Epithelial cell of esophagus (primary cell): Measurements from ENCODE around the gene MAPK8.

Experiments used
- DNase-seq: peaks from one replicate; pipeline ENCODE4 v3.0.0; 2010; ENCODE audit warnings: low read depth
- H3K4me3 ChIP-seq: 2 replicates; pipeline ENCODE4 v1.5.1; 2011; ENCODE audit warnings: mild to moderate bottlenecking, low read length, control low read depth
- CTCF ChIP-seq: IDR thresholded peaks from 2 replicates; pipeline ENCODE4 v1.5.1; 2011; ENCODE audit warnings: low read depth, mild to moderate bottlenecking, low read length, control low read depth, inconsistent platforms; ENCODE audit not compliant: insufficient read depth; ENCODE audit errors: missing control alignments

The MAPK8 gene

GRCh38 chr10:48306265-48306869 lies at the start of gene MAPK8:
TSS of gene MAPK8 (plus strand) at chr10:48306677. CDS start at chr10:48401661, 94,984 bp downstream.
- peak; percentile 77 for DNase-seq
- peak within 1 kb of the TSS; percentile 68 for H3K4me3 ChIP-seq
- no peak for TF ChIP-seq CTCF

- no peak for DNase-seq
- TF ChIP-seq CTCF, result no peak
- H3K4me3 ChIP-seq, result no peak overlapping the region
Observed at GRCh38 chr10:48257407-48257961, 49.0 kb upstream of the MAPK8 start.

- no peak overlapping the region for H3K4me3 ChIP-seq
- no peak for DNase-seq
- TF ChIP-seq CTCF, result no peak
Observed at GRCh38 chr10:48258105-48258504, 48.4 kb upstream of the MAPK8 start.

- TF ChIP-seq CTCF, result no peak
- no peak for DNase-seq
- no peak overlapping the region for H3K4me3 ChIP-seq
Observed at GRCh38 chr10:48266528-48266927, 39.9 kb upstream of the MAPK8 start.

GRCh38 chr10:48271047-48271730 lies 35.3 kb upstream of the MAPK8 start:
- TF ChIP-seq CTCF, result no peak

GRCh38 chr10:48272682-48273081 lies 33.8 kb upstream of the MAPK8 start:
- no peak for DNase-seq
- TF ChIP-seq CTCF, result no peak
- no peak overlapping the region for H3K4me3 ChIP-seq

More at GRCh38 chr10:48271047-48271730, 35.3 kb upstream of the MAPK8 start:
- H3K4me3 ChIP-seq, result no peak overlapping the region
- DNase-seq, result no peak
